Karpas-422 (cell line): ENCODE data around the gene FAM114A2. TPM values are rescaled to one million over a fixed set of nuclear protein-coding genes. Genes with fewer than 3 reads are reported as not detected.
"Not testable (repeated sequence)": the region's sequence is repeated elsewhere in the genome, so short reads cannot be mapped to it uniquely, and the experiment has no call there.

Experiments used
- DNase-seq: peaks from one replicate; pipeline ENCODE4 v3.0.0-alpha.2; 2015
- H2AFZ ChIP-seq: fragments of 200-600 bp; sonication (generic); 2 replicates; pipeline ENCODE4 v1.6.1; 2014; ENCODE audit warnings: antibody characterized with exemption, low read length, mixed read lengths
- H3K27ac ChIP-seq: fragments of 200-600 bp; sonication (generic); 2 replicates; pipeline ENCODE4 v1.5.1; 2014; ENCODE audit warnings: mild to moderate bottlenecking, low read length, moderate library complexity
- H3K27me3 ChIP-seq: fragments of 200-600 bp; sonication (generic); 2 replicates; pipeline ENCODE4 v1.6.1; 2014; ENCODE audit warnings: low read length, mixed read lengths
- H3K36me3 ChIP-seq: fragments of 200-600 bp; sonication (generic); 2 replicates; pipeline ENCODE4 v1.6.1; 2014; ENCODE audit warnings: low read length, mixed read lengths; ENCODE audit not compliant: insufficient read depth
- H3K4me1 ChIP-seq: fragments of 200-600 bp; sonication (generic); 2 replicates; pipeline ENCODE4 v1.6.1; 2014; ENCODE audit warnings: mild to moderate bottlenecking, low read length, mixed read lengths
- H3K4me2 ChIP-seq: fragments of 200-600 bp; sonication (generic); 2 replicates; pipeline ENCODE4 v1.6.1; 2014; ENCODE audit warnings: low read length, low read depth, mild to moderate bottlenecking; ENCODE audit not compliant: poor library complexity, severe bottlenecking
- H3K4me3 ChIP-seq: fragments of 200-600 bp; sonication (generic); 2 replicates; pipeline ENCODE4 v1.5.1; 2014; ENCODE audit warnings: mild to moderate bottlenecking, antibody characterized with exemption, low read length, mixed read lengths
- H3K79me2 ChIP-seq: fragments of 200-600 bp; sonication (generic); 2 replicates; pipeline ENCODE4 v1.6.1; 2014; ENCODE audit warnings: mild to moderate bottlenecking, low read length, mixed read lengths
- H3K9ac ChIP-seq: fragments of 200-600 bp; sonication (generic); 2 replicates; pipeline ENCODE4 v1.6.0; 2014; ENCODE audit warnings: low read length
- H3K9me2 ChIP-seq: fragments of 200-600 bp; sonication (generic), shearing (Covaris generic); replicated peaks from 2 replicates; pipeline ENCODE4 v1.6.0; 2014; ENCODE audit warnings: mild to moderate bottlenecking, low read length, moderate library complexity; ENCODE audit not compliant: insufficient read depth
- H3K9me3 ChIP-seq: fragments of 300-700, 200-600 bp; sonication (generic); 2 replicates; pipeline ENCODE4 v1.6.1; 2014; ENCODE audit warnings: low read length, mixed read lengths
- H4K20me1 ChIP-seq: fragments of 200-600 bp; sonication (generic); 2 replicates; pipeline ENCODE4 v1.6.1; 2014; ENCODE audit warnings: mild to moderate bottlenecking, antibody characterized with exemption, low read length, low read depth; ENCODE audit not compliant: insufficient read depth
- total RNA-seq: library from RNA; depleted of rRNA; stranded (reverse); fragments of >200 nt; shearing (Covaris generic); gene quantifications from 2 replicates; pipeline ENCODE4 v1.2.3, GENCODE V29; 2014; ENCODE audit warnings: low replicate concordance

Gene FAM114A2
- total RNA-seq, 1 experiment from 2014 or later, result 22.7 TPM

- H3K4me1 ChIP-seq, result peaks cover 32% of the 10 kb centered on the region
- no peak for DNase-seq
- no peak overlapping the region for H3K4me3 ChIP-seq
- H3K4me2 ChIP-seq, result no peak overlapping the region
- H2AFZ ChIP-seq, result no peak overlapping the region
- H3K9me3 ChIP-seq, result no peaks in the 10 kb centered on the region
- peaks cover 75% of the 10 kb centered on the region for H3K79me2 ChIP-seq
- no peak overlapping the region for H3K27ac ChIP-seq
- H4K20me1 ChIP-seq, result peaks cover 30% of the 10 kb centered on the region
- no peak overlapping the region for H3K9ac ChIP-seq
- H3K9me2 ChIP-seq, result no peaks in the 10 kb centered on the region
- no peaks in the 10 kb centered on the region; the same call in 1 of the 2 replicates for H3K36me3 ChIP-seq
- H3K27me3 ChIP-seq, result no peaks in the 10 kb centered on the region
Observed at GRCh38 chr5:154044099-154044498, 5.4 kb upstream of the FAM114A2 start.

GRCh38 chr5:154042766-154043165 is 4.1 kb upstream of the FAM114A2 start:
- Histone ChIP-seq H3K4me1 (peaks cover 34% of the 10 kb centered on the region), H3K9me2 (no peaks in the 10 kb centered on the region), H4K20me1 (peaks cover 22% of the 10 kb centered on the region), H3K9ac (no peak overlapping the region), H3K36me3 (no peaks in the 10 kb centered on the region), H2AFZ (no peak overlapping the region), H3K9me3 (no peaks in the 10 kb centered on the region), H3K27ac (no peak overlapping the region), H3K4me2 (no peak overlapping the region), H3K27me3 (no peaks in the 10 kb centered on the region), H3K79me2 (peaks cover 83% of the 10 kb centered on the region), H3K4me3 (no peak overlapping the region)
- no peak for DNase-seq

- H3K4me3 ChIP-seq, result peak overlapping the region; percentile 93
- peaks cover 13% of the 10 kb centered on the region; the same call in 1 of the 2 replicates for H4K20me1 ChIP-seq
- H3K9ac ChIP-seq, result peak overlapping the region; percentile 82
- H3K36me3 ChIP-seq, result no peaks in the 10 kb centered on the region
- H3K79me2 ChIP-seq, result peaks cover 78% of the 10 kb centered on the region
- peaks cover 47% of the 10 kb centered on the region for H3K4me1 ChIP-seq
- no peaks in the 10 kb centered on the region for H3K27me3 ChIP-seq
- no peak overlapping the region; the same call in 1 of the 2 replicates for H2AFZ ChIP-seq
- peak overlapping the region; percentile 82; the same call in 1 of the 2 replicates for H3K27ac ChIP-seq
- H3K9me3 ChIP-seq, result no peaks in the 10 kb centered on the region
- no peaks in the 10 kb centered on the region for H3K9me2 ChIP-seq
- DNase-seq, result no peak
- peak overlapping the region; percentile 86 for H3K4me2 ChIP-seq
Observed at GRCh38 chr5:154039458-154039829, 734 bp upstream of the FAM114A2 start.

GRCh38 chr5:154038261-154038706 is 426 bp downstream of the FAM114A2 start:
- Histone ChIP-seq H3K9ac (peak overlapping the region; percentile 82), H3K4me3 (peak overlapping the region; percentile 93), H4K20me1 (peaks cover 5% of the 10 kb centered on the region; the same call in 1 of the 2 replicates), H3K9me2 (no peaks in the 10 kb centered on the region), H2AFZ (peak overlapping the region; percentile 85), H3K4me2 (peak overlapping the region; percentile 86), H3K27me3 (no peaks in the 10 kb centered on the region), H3K79me2 (peaks cover 70% of the 10 kb centered on the region), H3K9me3 (no peaks in the 10 kb centered on the region), H3K4me1 (peaks cover 47% of the 10 kb centered on the region), H3K36me3 (no peaks in the 10 kb centered on the region), H3K27ac (peak overlapping the region; percentile 82)
- peak; percentile 87 for DNase-seq

- Histone ChIP-seq H3K27me3 (no peaks in the 10 kb centered on the region), H3K27ac (no peak overlapping the region), H4K20me1 (no peaks in the 10 kb centered on the region), H3K9ac (no peak overlapping the region), H3K36me3 (peaks cover 6% of the 10 kb centered on the region; the same call in 1 of the 2 replicates), H3K9me3 (no peaks in the 10 kb centered on the region), H3K4me3 (no peak overlapping the region), H3K79me2 (peaks cover 40% of the 10 kb centered on the region), H2AFZ (no peak overlapping the region), H3K4me2 (no peak overlapping the region), H3K9me2 (no peaks in the 10 kb centered on the region), H3K4me1 (peaks cover 21% of the 10 kb centered on the region)
- no peak for DNase-seq
Observed at GRCh38 chr5:154034944-154035343, 3.8 kb downstream of the FAM114A2 start.

GRCh38 chr5:154031937-154032489 is 6.7 kb downstream of the FAM114A2 start:
- H3K27ac ChIP-seq, result no peak overlapping the region
- H3K36me3 ChIP-seq, result peaks cover 6% of the 10 kb centered on the region; the same call in 1 of the 2 replicates
- H2AFZ ChIP-seq, result no peak overlapping the region
- no peak overlapping the region for H3K4me2 ChIP-seq
- H3K9me2 ChIP-seq, result no peaks in the 10 kb centered on the region
- H3K9ac ChIP-seq, result no peak overlapping the region
- peaks cover 7% of the 10 kb centered on the region for H3K4me1 ChIP-seq
- DNase-seq, result no peak
- H3K9me3 ChIP-seq, result no peaks in the 10 kb centered on the region
- H4K20me1 ChIP-seq, result no peaks in the 10 kb centered on the region
- no peak overlapping the region for H3K4me3 ChIP-seq
- peaks cover 18% of the 10 kb centered on the region for H3K79me2 ChIP-seq
- no peaks in the 10 kb centered on the region for H3K27me3 ChIP-seq

- Histone ChIP-seq H3K27ac (no peak overlapping the region), H3K79me2 (no peaks in the 10 kb centered on the region), H2AFZ (no peak overlapping the region), H3K4me2 (no peak overlapping the region), H3K4me1 (peaks cover 11% of the 10 kb centered on the region), H3K4me3 (no peak overlapping the region), H3K9me2 (no peaks in the 10 kb centered on the region), H4K20me1 (no peaks in the 10 kb centered on the region), H3K9me3 (no peaks in the 10 kb centered on the region), H3K9ac (no peak overlapping the region), H3K27me3 (no peaks in the 10 kb centered on the region), H3K36me3 (0 out of 2 replicates have a peak, but pooled peaks cover 3% of the 10 kb centered on the region)
- DNase-seq, result no peak
Observed at GRCh38 chr5:154025951-154026350, 12.8 kb downstream of the FAM114A2 start.

- H2AFZ ChIP-seq, H4K20me1 ChIP-seq, H3K27me3 ChIP-seq, H3K9me3 ChIP-seq, H3K9ac ChIP-seq, DNase-seq, H3K27ac ChIP-seq, H3K79me2 ChIP-seq, H3K4me3 ChIP-seq, H3K36me3 ChIP-seq, H3K4me2 ChIP-seq, H3K4me1 ChIP-seq, H3K9me2 ChIP-seq: not testable (repeated sequence)
Observed at GRCh38 chr5:154018919-154019318, 19.8 kb downstream of the FAM114A2 start.
